22Rv1 (cell line): ENCODE measurements around the gene OR13A1.
"Not testable (repeated sequence)": the region's sequence is repeated elsewhere in the genome, so short reads cannot be mapped to it uniquely, and the experiment has no call there.

ENCODE experiments used
- CTCF ChIP-seq: fragments of 450-650 bp; IDR thresholded peaks from 2 replicates; pipeline ENCODE4 v1.5.1; 2017; ENCODE audit warnings: mild to moderate bottlenecking
- ZFX ChIP-seq: fragments of 450-650 bp; IDR thresholded peaks from 2 replicates; pipeline ENCODE4 v1.6.1; 2017; ENCODE audit warnings: antibody characterized with exemption, borderline replicate concordance

- TF ChIP-seq CTCF, ZFX: not testable (repeated sequence)
Measured at GRCh38 chr10:45298341-45298955, 17.0 kb downstream of the OR13A1 start.
